ENCODE data around the gene EGFL6. TPM values are rescaled to one million over a fixed set of nuclear protein-coding genes. Genes with fewer than 3 reads are reported as not detected.

The EGFL6 gene
- total RNA-seq, 2 experiments from 2014 or later, result not detected

GRCh38 chrX:13579661-13580060 is 10.3 kb downstream of the EGFL6 start:
- no TSS peak for BruUV-seq (replicated peaks)
- Histone ChIP-seq H3K27ac (ENCODE audit: low read depth, low read length, poor library complexity, severe bottlenecking) (no peak overlapping the region), H3K4me3 (ENCODE audit: low read depth, low read length, poor library complexity, severe bottlenecking) (no peak overlapping the region), H3K79me2 (ENCODE audit: insufficient read depth, low read depth, low read length) (no peaks in the 10 kb centered on the region), H2AFZ (ENCODE audit: low read length) (no peak overlapping the region), H3K4me1 (ENCODE audit: insufficient read depth, low read length, poor library complexity, severe bottlenecking) (no peaks in the 10 kb centered on the region), H3K4me2 (ENCODE audit: low read length) (no peak overlapping the region), H3K9me2 (ENCODE audit: insufficient read depth, low read length) (no peaks in the 10 kb centered on the region), H3K9me3 (ENCODE audit: low read length) (no peaks in the 10 kb centered on the region), H3K36me3 (ENCODE audit: insufficient read depth, low read length) (no peaks in the 10 kb centered on the region), H4K20me1 (ENCODE audit: insufficient read depth, low read length) (no peaks in the 10 kb centered on the region)
- no peak for DNase-seq (ENCODE audit: low spot score)
- TF ChIP-seq EZH2phosphoT487 (IDR thresholded peaks at IDR 0.05; ENCODE audit: borderline replicate concordance, low read depth, low read length), result no peak
- TF ChIP-seq, protein P1, sequence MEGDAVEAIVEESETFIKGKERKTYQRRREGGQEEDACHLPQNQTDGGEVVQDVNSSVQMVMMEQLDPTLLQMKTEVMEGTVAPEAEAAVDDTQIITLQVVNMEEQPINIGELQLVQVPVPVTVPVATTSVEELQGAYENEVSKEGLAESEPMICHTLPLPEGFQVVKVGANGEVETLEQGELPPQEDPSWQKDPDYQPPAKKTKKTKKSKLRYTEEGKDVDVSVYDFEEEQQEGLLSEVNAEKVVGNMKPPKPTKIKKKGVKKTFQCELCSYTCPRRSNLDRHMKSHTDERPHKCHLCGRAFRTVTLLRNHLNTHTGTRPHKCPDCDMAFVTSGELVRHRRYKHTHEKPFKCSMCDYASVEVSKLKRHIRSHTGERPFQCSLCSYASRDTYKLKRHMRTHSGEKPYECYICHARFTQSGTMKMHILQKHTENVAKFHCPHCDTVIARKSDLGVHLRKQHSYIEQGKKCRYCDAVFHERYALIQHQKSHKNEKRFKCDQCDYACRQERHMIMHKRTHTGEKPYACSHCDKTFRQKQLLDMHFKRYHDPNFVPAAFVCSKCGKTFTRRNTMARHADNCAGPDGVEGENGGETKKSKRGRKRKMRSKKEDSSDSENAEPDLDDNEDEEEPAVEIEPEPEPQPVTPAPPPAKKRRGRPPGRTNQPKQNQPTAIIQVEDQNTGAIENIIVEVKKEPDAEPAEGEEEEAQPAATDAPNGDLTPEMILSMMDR (conservative IDR thresholded peaks at IDR 0.05; ENCODE audit: low read length), result no peak
- intact Hi-C loops (cut with micrococcal nuclease; ENCODE audit: unreplicated experiment), result no loop called here
- ChIA-PET POLR2A (no interaction called here), CTCF (ENCODE audit: unreplicated experiment) (no interaction called here)

- TF ChIP-seq, protein P1 (conservative IDR thresholded peaks at IDR 0.05; ENCODE audit: low read length), result no peak
- TF ChIP-seq EZH2phosphoT487 (IDR thresholded peaks at IDR 0.05; ENCODE audit: borderline replicate concordance, low read depth, low read length), result no peak
- CTCF ChIA-PET (ENCODE audit: unreplicated experiment), result no interaction called here
Measured at GRCh38 chrX:13581554-13581953, 12.2 kb downstream of the EGFL6 start.

DNA sequence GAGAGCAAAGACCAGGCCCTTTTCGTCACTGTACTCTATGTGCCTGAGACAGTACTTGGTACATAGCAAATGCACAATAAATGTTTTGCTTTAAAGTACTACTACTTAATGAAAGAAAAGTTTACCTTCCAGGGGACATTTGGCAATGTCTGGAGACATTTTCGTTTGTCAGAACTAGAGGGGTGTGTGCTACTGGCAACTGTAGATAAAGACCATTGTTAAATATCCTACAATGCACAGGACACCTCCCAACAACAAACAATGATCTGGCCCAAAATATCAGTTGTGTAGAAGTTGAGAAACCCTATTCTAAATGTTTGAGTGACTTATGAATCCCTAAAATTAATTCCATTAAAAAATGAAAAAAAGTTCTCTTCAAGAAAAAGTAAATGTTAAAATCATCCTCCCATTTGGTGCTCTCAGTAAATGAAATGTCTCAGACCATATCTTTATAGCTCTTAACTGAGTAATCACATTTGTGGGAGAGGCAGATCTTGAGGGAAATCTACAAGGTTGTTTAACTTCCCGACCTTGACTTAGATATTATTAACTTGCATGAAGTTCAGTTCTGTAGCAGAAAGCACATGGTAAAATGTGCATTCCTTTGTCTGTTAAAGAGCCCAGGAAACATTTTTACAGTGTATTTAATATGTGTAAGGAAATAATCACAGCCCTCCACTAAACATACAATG is 18.5 kb downstream of the EGFL6 start:
- no peak for DNase-seq (ENCODE audit: low spot score)
- no TSS peak for BruUV-seq (replicated peaks)
- TF ChIP-seq, protein P1 (conservative IDR thresholded peaks at IDR 0.05; ENCODE audit: low read length), result no peak
- TF ChIP-seq EZH2phosphoT487 (IDR thresholded peaks at IDR 0.05; ENCODE audit: borderline replicate concordance, low read depth, low read length), result no peak
- Histone ChIP-seq H4K20me1 (ENCODE audit: insufficient read depth, low read length) (no peaks in the 10 kb centered on the region), H3K79me2 (ENCODE audit: insufficient read depth, low read depth, low read length) (no peaks in the 10 kb centered on the region), H3K4me3 (ENCODE audit: low read depth, low read length, poor library complexity, severe bottlenecking) (no peak overlapping the region), H3K4me2 (ENCODE audit: low read length) (no peak overlapping the region), H3K9me3 (ENCODE audit: low read length) (no peaks in the 10 kb centered on the region), H3K36me3 (ENCODE audit: insufficient read depth, low read length) (no peaks in the 10 kb centered on the region), H3K9me2 (ENCODE audit: insufficient read depth, low read length) (no peaks in the 10 kb centered on the region), H3K27ac (ENCODE audit: low read depth, low read length, poor library complexity, severe bottlenecking) (no peak overlapping the region), H2AFZ (ENCODE audit: low read length) (no peak overlapping the region), H3K4me1 (ENCODE audit: insufficient read depth, low read length, poor library complexity, severe bottlenecking) (no peaks in the 10 kb centered on the region)
- ChIA-PET CTCF (ENCODE audit: unreplicated experiment) (no interaction called here), POLR2A (no interaction called here)
- intact Hi-C loops (cut with micrococcal nuclease; ENCODE audit: unreplicated experiment), result no loop called here

More at GRCh38 chrX:13581554-13581953, 12.2 kb downstream of the EGFL6 start:
- no peaks in the 10 kb centered on the region for H3K4me1 ChIP-seq (ENCODE audit: insufficient read depth, low read length, poor library complexity, severe bottlenecking)
- H3K4me3 ChIP-seq (ENCODE audit: low read depth, low read length, poor library complexity, severe bottlenecking), result no peak overlapping the region
- POLR2A ChIA-PET, result no interaction called here
- DNase-seq (ENCODE audit: low spot score), result no peak
- intact Hi-C loops (cut with micrococcal nuclease; ENCODE audit: unreplicated experiment), result no loop called here
- no peaks in the 10 kb centered on the region for H3K79me2 ChIP-seq (ENCODE audit: insufficient read depth, low read depth, low read length)
- no peaks in the 10 kb centered on the region for H3K9me3 ChIP-seq (ENCODE audit: low read length)
- no peaks in the 10 kb centered on the region for H4K20me1 ChIP-seq (ENCODE audit: insufficient read depth, low read length)
- no peak overlapping the region for H2AFZ ChIP-seq (ENCODE audit: low read length)
- H3K27ac ChIP-seq (ENCODE audit: low read depth, low read length, poor library complexity, severe bottlenecking), result no peak overlapping the region
- BruUV-seq (replicated peaks), result no TSS peak
- H3K9me2 ChIP-seq (ENCODE audit: insufficient read depth, low read length), result no peaks in the 10 kb centered on the region
- no peak overlapping the region for H3K4me2 ChIP-seq (ENCODE audit: low read length)
- no peaks in the 10 kb centered on the region for H3K36me3 ChIP-seq (ENCODE audit: insufficient read depth, low read length)

All from OCI-LY7 (cell line).